Mesodermal cell (in vitro differentiated cells): ENCODE measurements around the gene SH2D7.

ENCODE experiments used
- H3K27ac ChIP-seq: 2 replicates; pipeline ENCODE4 v1.7.0; 2013; ENCODE audit warnings: mild to moderate bottlenecking, low read depth, low read length, moderate library complexity; ENCODE audit not compliant: severe bottlenecking
- H3K36me3 ChIP-seq: 2 replicates; pipeline ENCODE4 v1.7.1; 2013; ENCODE audit warnings: mild to moderate bottlenecking, low read length, moderate library complexity; ENCODE audit not compliant: control insufficient read depth, insufficient read depth
- H3K4me1 ChIP-seq: one replicate; pipeline ENCODE4 v1.7.1; 2013; ENCODE audit warnings: mild to moderate bottlenecking, low read length; ENCODE audit not compliant: insufficient read depth, control insufficient read depth, poor library complexity, severe bottlenecking
- H3K4me3 ChIP-seq: 2 replicates; pipeline ENCODE4 v1.7.0; 2013; ENCODE audit warnings: low read length, control low read depth, mild to moderate bottlenecking; ENCODE audit not compliant: insufficient read depth, poor library complexity, severe bottlenecking; ENCODE audit errors: extremely low read depth
- H3K9me3 ChIP-seq: 2 replicates; pipeline ENCODE4 v1.7.1; 2013; ENCODE audit warnings: mild to moderate bottlenecking, low read length, moderate library complexity; ENCODE audit not compliant: control insufficient read depth
- WGBS, 2 experiments: methylation state at CpG; one replicate each; pipeline ENCODE4 v1.1.5; 2013; ENCODE audit warnings: missing lambda C conversion rate in 2 of 2; ENCODE audit not compliant: insufficient coverage in 2 of 2; 5-methylcytosine and 5-hydroxymethylcytosine counted together

SH2D7 gene

GRCh38 chr15:78052001-78052401, 40.4 kb upstream of the SH2D7 start:
- H3K27ac ChIP-seq: no peak overlapping the region
- H3K4me1 ChIP-seq: peaks cover 20% of the 10 kb centered on the region
- H3K36me3 ChIP-seq: peaks cover 10% of the 10 kb centered on the region
- no peaks in the 10 kb centered on the region for H3K9me3 ChIP-seq
- H3K4me3 ChIP-seq: no peak overlapping the region

- peaks cover 20% of the 10 kb centered on the region for H3K4me1 ChIP-seq
- WGBS, 2 experiments: 88 to 92% methylated on average over 1 to 4 of the region's 5 CpGs
- H3K4me3 ChIP-seq: no peak overlapping the region
- peaks cover 10% of the 10 kb centered on the region for H3K36me3 ChIP-seq
- H3K27ac ChIP-seq: no peak overlapping the region
- no peaks in the 10 kb centered on the region for H3K9me3 ChIP-seq
Measured at GRCh38 chr15:78052545-78052944, 39.8 kb upstream of the SH2D7 start.

GRCh38 chr15:78054518-78054917, 37.8 kb upstream of the SH2D7 start:
- Histone ChIP-seq H3K4me3 (no peak overlapping the region), H3K36me3 (peaks cover 10% of the 10 kb centered on the region), H3K27ac (no peak overlapping the region), H3K9me3 (no peaks in the 10 kb centered on the region), H3K4me1 (peaks cover 15% of the 10 kb centered on the region)
- 79% methylated on average over 2 of the region's 2 CpGs; no CpG with 5 or more reads in 1 of the 2 experiments for WGBS, 2 experiments

- Histone ChIP-seq H3K4me1 (peaks cover 15% of the 10 kb centered on the region), H3K27ac (no peak overlapping the region), H3K9me3 (no peaks in the 10 kb centered on the region), H3K4me3 (no peak overlapping the region), H3K36me3 (peaks cover 10% of the 10 kb centered on the region)
- 100% methylated on average over 1 of the region's 1 CpG for WGBS, 2 experiments
Measured at GRCh38 chr15:78054966-78055365, 37.4 kb upstream of the SH2D7 start.

GRCh38 chr15:78055919-78056713, 36.2 kb upstream of the SH2D7 start:
- Histone ChIP-seq H3K36me3 (peaks cover 10% of the 10 kb centered on the region), H3K9me3 (no peaks in the 10 kb centered on the region), H3K27ac (peak overlapping the region; percentile 30), H3K4me3 (no peak overlapping the region), H3K4me1 (peaks cover 15% of the 10 kb centered on the region)
- WGBS, 2 experiments: 13 to 63% methylated on average over 1 to 2 of the region's 2 CpGs

- WGBS, 2 experiments: 47 to 64% methylated on average over 1 of the region's 2 CpGs
- Histone ChIP-seq H3K4me3 (no peak overlapping the region), H3K9me3 (no peaks in the 10 kb centered on the region), H3K36me3 (peaks cover 10% of the 10 kb centered on the region), H3K4me1 (peaks cover 13% of the 10 kb centered on the region), H3K27ac (peak overlapping the region; percentile 30)
Measured at GRCh38 chr15:78056714-78057269, 35.6 kb upstream of the SH2D7 start.

- peaks cover 14% of the 10 kb centered on the region for H3K4me1 ChIP-seq
- H3K27ac ChIP-seq: no peak overlapping the region
Measured at GRCh38 chr15:78057803-78058202, 34.6 kb upstream of the SH2D7 start.

GRCh38 chr15:78058401-78058935, 33.9 kb upstream of the SH2D7 start:
- Histone ChIP-seq H3K4me3 (no peak overlapping the region), H3K9me3 (no peaks in the 10 kb centered on the region), H3K27ac (no peak overlapping the region), H3K4me1 (peaks cover 14% of the 10 kb centered on the region), H3K36me3 (peaks cover 5% of the 10 kb centered on the region)
- 92 to 93% methylated on average over 10 of the region's 10 CpGs for WGBS, 2 experiments

More at GRCh38 chr15:78057803-78058202, 34.6 kb upstream of the SH2D7 start:
- 96 to 100% methylated on average over 1 to 3 of the region's 5 CpGs for WGBS, 2 experiments
- H3K36me3 ChIP-seq: peaks cover 10% of the 10 kb centered on the region
- no peaks in the 10 kb centered on the region for H3K9me3 ChIP-seq
- no peak overlapping the region for H3K4me3 ChIP-seq

- no peak overlapping the region for H3K4me3 ChIP-seq
Measured at GRCh38 chr15:78059110-78059839, 33.1 kb upstream of the SH2D7 start.

GRCh38 chr15:78060232-78060631, 32.1 kb upstream of the SH2D7 start:
- H3K4me1 ChIP-seq: peaks cover 18% of the 10 kb centered on the region
- WGBS, 2 experiments: 94 to 97% methylated on average over 4 of the region's 5 CpGs

More at GRCh38 chr15:78059110-78059839, 33.1 kb upstream of the SH2D7 start:
- no peaks in the 10 kb centered on the region for H3K36me3 ChIP-seq
- no peak overlapping the region for H3K27ac ChIP-seq
- 86 to 90% methylated on average over 2 of the region's 3 CpGs for WGBS, 2 experiments
- no peaks in the 10 kb centered on the region for H3K9me3 ChIP-seq
- H3K4me1 ChIP-seq: peaks cover 14% of the 10 kb centered on the region

More at GRCh38 chr15:78060232-78060631, 32.1 kb upstream of the SH2D7 start:
- Histone ChIP-seq H3K27ac (no peak overlapping the region), H3K9me3 (no peaks in the 10 kb centered on the region), H3K36me3 (no peaks in the 10 kb centered on the region), H3K4me3 (no peak overlapping the region)
